Neural progenitor cell (in vitro differentiated cells): ENCODE measurements around the gene PIGN.

Experiments
- EZH2 ChIP-seq: fragments of 200-600 bp; sonication (generic); IDR thresholded peaks from 2 replicates; pipeline ENCODE4 v1.6.1; 2017; ENCODE audit warnings: antibody characterized with exemption, mild to moderate bottlenecking, moderate library complexity
- EZH2phosphoT487 ChIP-seq: fragments of 200-600 bp; sonication (generic); IDR thresholded peaks from 2 replicates; pipeline ENCODE4 v1.6.1; 2017; ENCODE audit warnings: antibody characterized with exemption
- TF ChIP-seq, protein P1 (sequence below): fragments of 200-600 bp; sonication (generic); IDR thresholded peaks from 2 replicates; pipeline ENCODE4 v1.5.1; 2017; ENCODE audit warnings: antibody characterized with exemption, mild to moderate bottlenecking

DNA sequence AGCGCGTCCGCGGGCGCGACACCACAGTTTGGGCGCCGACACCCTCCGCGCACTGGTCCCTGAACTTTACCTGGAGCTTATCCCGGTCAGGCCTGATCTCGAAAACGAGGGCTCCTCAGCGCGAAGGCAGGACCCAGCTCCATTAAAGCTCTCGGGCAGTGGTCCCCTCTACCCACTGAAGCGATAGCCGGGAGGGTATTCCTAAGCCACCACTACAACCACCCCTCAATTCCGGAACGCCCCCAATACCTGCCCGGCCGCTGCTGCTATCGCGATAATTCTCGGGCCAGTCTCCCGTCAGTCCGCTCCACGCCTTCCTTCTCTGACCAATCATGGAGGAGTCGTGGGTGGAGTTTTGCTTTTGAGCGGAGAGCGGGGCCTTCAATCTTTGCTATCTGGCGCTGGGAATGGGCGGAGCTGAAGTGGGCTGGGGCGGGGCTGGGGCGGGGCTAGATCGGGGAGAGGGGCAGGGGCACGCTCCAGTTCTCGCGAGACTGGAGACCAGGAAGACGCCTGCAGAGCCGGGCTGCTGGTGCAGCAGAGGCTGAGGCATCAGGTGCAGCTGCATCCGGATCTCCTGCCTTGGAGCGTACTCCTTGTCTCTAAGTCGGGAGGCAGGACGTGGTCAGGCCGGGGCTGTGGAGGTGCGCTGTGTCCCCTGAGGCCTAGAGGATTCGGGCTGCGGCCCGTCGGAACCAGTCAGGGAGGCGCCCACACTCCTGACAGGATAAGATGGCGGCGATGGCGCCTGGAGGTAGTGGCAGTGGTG is at the start of gene PIGN, which contains the start of gene RELCH:
- TF ChIP-seq EZH2: no peak
- TF ChIP-seq, protein P1, sequence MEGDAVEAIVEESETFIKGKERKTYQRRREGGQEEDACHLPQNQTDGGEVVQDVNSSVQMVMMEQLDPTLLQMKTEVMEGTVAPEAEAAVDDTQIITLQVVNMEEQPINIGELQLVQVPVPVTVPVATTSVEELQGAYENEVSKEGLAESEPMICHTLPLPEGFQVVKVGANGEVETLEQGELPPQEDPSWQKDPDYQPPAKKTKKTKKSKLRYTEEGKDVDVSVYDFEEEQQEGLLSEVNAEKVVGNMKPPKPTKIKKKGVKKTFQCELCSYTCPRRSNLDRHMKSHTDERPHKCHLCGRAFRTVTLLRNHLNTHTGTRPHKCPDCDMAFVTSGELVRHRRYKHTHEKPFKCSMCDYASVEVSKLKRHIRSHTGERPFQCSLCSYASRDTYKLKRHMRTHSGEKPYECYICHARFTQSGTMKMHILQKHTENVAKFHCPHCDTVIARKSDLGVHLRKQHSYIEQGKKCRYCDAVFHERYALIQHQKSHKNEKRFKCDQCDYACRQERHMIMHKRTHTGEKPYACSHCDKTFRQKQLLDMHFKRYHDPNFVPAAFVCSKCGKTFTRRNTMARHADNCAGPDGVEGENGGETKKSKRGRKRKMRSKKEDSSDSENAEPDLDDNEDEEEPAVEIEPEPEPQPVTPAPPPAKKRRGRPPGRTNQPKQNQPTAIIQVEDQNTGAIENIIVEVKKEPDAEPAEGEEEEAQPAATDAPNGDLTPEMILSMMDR: no peak
- TF ChIP-seq EZH2phosphoT487: no peak
